ENCODE data around the gene EDAR. TPM values are rescaled to one million over a fixed set of nuclear protein-coding genes. Genes with fewer than 3 reads are reported as not detected.

Gene EDAR
- total and polyA plus RNA-seq, 2 of the 4 experiments (the other 2 are of a cell fraction): not detected

DNA sequence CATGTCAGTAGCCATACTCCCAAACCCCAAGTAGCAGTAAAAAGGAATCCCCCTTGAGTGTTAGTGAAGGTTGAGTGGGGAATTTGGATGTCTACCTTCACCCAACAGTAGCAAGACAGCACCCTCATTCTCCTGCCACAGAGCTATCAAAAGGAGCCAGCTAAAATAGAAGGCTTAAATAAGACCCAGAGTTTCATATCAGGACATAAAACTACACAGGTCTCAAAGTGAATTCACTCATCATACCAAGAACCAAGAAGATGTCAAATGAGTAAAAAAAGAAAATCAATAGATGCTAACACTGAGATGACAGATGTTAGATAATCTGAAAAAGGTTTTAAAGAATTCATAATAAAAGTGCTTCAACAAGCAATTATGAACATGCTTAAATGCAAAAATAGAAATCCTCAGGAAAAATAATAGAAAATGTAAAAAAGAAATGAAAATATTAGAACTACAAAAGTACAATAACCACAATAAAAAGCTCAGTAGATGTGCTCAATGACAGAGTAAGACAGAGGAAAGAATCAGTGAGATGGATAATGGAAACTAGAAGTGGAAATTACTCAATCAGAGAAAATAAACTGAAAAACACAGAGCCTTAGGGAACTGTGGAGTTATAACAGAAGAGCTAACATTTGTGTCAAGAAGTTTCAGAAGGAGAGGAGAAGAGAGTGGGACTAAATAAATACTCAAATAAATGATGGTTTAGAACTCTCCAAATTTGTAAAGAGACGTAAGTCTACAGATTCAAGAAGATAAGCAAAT is 90.5 kb downstream of the EDAR start:
- intact Hi-C loops (cut with micrococcal nuclease) (no loop called here), in situ Hi-C loops (cut with MboI; ENCODE audit: low sequenced_read_pairs) (no loop called here)

More for the DNA sequence above, 90.5 kb downstream of the EDAR start:
- H3K56ac ChIP-seq (ENCODE audit: extremely low read depth, insufficient read depth, low read length): no peak overlapping the region
- H4K91ac ChIP-seq (ENCODE audit: insufficient read depth, low read depth, low read length): no peak overlapping the region
- no peak overlapping the region for H3K4ac ChIP-seq (ENCODE audit: low read depth, low read length)
- no peak overlapping the region for H2AFZ ChIP-seq (replicated peaks; ENCODE audit: low read length, poor library complexity)
- no peak overlapping the region for H2AK9ac ChIP-seq (replicated peaks; ENCODE audit: low read depth, low read length, poor library complexity)
- no peak overlapping the region for H3K4me2 ChIP-seq (ENCODE audit: low read depth, low read length)
- H2BK5ac ChIP-seq (ENCODE audit: low read depth, low read length, poor library complexity, severe bottlenecking): no peak overlapping the region
- peaks cover 4% of the 10 kb centered on the region; the same call in 1 of the 2 replicates for H3K27me3 ChIP-seq (ENCODE audit: control insufficient read depth, insufficient read depth, low read length)
- POLR2A ChIA-PET (ENCODE audit: unreplicated experiment): no interaction called here
- dilution Hi-C loops (cut with HindIII; ENCODE audit: low sequenced_read_pairs, unreplicated experiment): no loop called here
- no peak overlapping the region for H2BK20ac ChIP-seq (ENCODE audit: low read depth, low read length)
- no peak overlapping the region for H3K4me3 ChIP-seq (ENCODE audit: insufficient read depth, low read depth, low read length)
- H3K27ac ChIP-seq (ENCODE audit: insufficient read depth, low read length): no peak overlapping the region
- DNase-seq (no peak), ATAC-seq (ENCODE audit: low read depth) (no peak)
- CTCF ChIA-PET: interaction anchor here (0.8 to 1.0 kb wide), 2 partner anchors 17 to 30 kb away, joined by 3 read pairs; no protein-coding TSS in a partner anchor
- TF ChIP-seq, protein P1, sequence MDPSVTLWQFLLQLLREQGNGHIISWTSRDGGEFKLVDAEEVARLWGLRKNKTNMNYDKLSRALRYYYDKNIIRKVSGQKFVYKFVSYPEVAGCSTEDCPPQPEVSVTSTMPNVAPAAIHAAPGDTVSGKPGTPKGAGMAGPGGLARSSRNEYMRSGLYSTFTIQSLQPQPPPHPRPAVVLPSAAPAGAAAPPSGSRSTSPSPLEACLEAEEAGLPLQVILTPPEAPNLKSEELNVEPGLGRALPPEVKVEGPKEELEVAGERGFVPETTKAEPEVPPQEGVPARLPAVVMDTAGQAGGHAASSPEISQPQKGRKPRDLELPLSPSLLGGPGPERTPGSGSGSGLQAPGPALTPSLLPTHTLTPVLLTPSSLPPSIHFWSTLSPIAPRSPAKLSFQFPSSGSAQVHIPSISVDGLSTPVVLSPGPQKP (IDR thresholded peaks at IDR 0.05; ENCODE audit: borderline replicate concordance, low read depth, low read length): no peak
- TF ChIP-seq MAFK (IDR thresholded peaks at IDR 0.05; ENCODE audit: low read depth, low read length) (no peak), NFE2L2 (IDR thresholded peaks at IDR 0.05; ENCODE audit: low read depth, low read length) (no peak), SMC3 (IDR thresholded peaks at IDR 0.05; ENCODE audit: low read depth, low read length) (no peak)
- no peak overlapping the region for H2AK5ac ChIP-seq (ENCODE audit: low read depth, low read length)
- no CpG with 5 or more reads among the region's 1 CpG for WGBS, 2 experiments (ENCODE audit: extremely low coverage in 2 of 2, insufficient read length in 1 of 2)
- no TSS peak for BruUV-seq (replicated peaks)
- no peaks in the 10 kb centered on the region for H3K9me1 ChIP-seq (ENCODE audit: insufficient read depth, low read length)
- H4K5ac ChIP-seq (ENCODE audit: low read depth, low read length): no peak overlapping the region
- H3K36me3 ChIP-seq (ENCODE audit: control insufficient read depth, insufficient read depth, low read length): no peaks in the 10 kb centered on the region
- no peaks in the 10 kb centered on the region for H3K9me3 ChIP-seq (ENCODE audit: control insufficient read depth, insufficient read depth, low read length)
- no peak overlapping the region for H2BK15ac ChIP-seq (ENCODE audit: low read depth, low read length)
- H3K18ac ChIP-seq (ENCODE audit: low read depth, low read length): no peak overlapping the region
- no peak overlapping the region for H3K23ac ChIP-seq (ENCODE audit: low read depth, low read length)
- H3K14ac ChIP-seq (replicated peaks; ENCODE audit: low read depth, low read length): no peak overlapping the region
- H4K8ac ChIP-seq (ENCODE audit: low read depth in 2 of 2, low read length in 2 of 2): no peak overlapping the region
- no peaks in the 10 kb centered on the region for H3K4me1 ChIP-seq (ENCODE audit: control insufficient read depth, insufficient read depth, low read length)
- H3K79me1 ChIP-seq (ENCODE audit: low read depth in 1 of 2, low read length in 2 of 2): no peaks in the 10 kb centered on the region
- H4K20me1 ChIP-seq (ENCODE audit: insufficient read depth, low read length): no peaks in the 10 kb centered on the region
- H3K9ac ChIP-seq (ENCODE audit: low read depth, low read length): no peak overlapping the region
- no peak overlapping the region for H2BK120ac ChIP-seq (ENCODE audit: low read depth, low read length)

Data from IMR-90 (cell line).